Measurements from ENCODE around the gene DDIAS.

Gene DDIAS

GRCh38 chr11:82972103-82972502, 70.6 kb downstream of the DDIAS start:
- DNase-seq (ENCODE audit: low spot score): no peak

- DNase-seq (ENCODE audit: low spot score): no peak
These were observed 72.6 kb downstream of the DDIAS start for GRCh38 chr11:82974135-82974534.

- DNase-seq (ENCODE audit: low spot score): no peak
These were observed 73.3 kb downstream of the DDIAS start for GRCh38 chr11:82974851-82975250.

GRCh38 chr11:82975882-82976281, 74.3 kb downstream of the DDIAS start:
- no peak for DNase-seq (ENCODE audit: low spot score)

- no peak for DNase-seq (ENCODE audit: low spot score)
These were observed 75.2 kb downstream of the DDIAS start for GRCh38 chr11:82976786-82977185.

GRCh38 chr11:82978422-82979099, 77.0 kb downstream of the DDIAS start:
- no peak for DNase-seq (ENCODE audit: low spot score)

GRCh38 chr11:82979824-82980223, 78.3 kb downstream of the DDIAS start:
- DNase-seq (ENCODE audit: low spot score): no peak

GRCh38 chr11:82980292-82980691, 78.8 kb downstream of the DDIAS start:
- DNase-seq (ENCODE audit: low spot score): no peak

- no peak for DNase-seq (ENCODE audit: low spot score)
These were observed 79.4 kb downstream of the DDIAS start for GRCh38 chr11:82980947-82981346.

GRCh38 chr11:82981852-82982251, 80.3 kb downstream of the DDIAS start:
- no peak for DNase-seq (ENCODE audit: low spot score)
